Measurements from ENCODE around the gene OR2G2. TPM values are rescaled to one million over a fixed set of nuclear protein-coding genes. Genes with fewer than 3 reads are reported as not detected.

The OR2G2 gene
- total RNA-seq, 1 experiment from 2014 or later, result not detected

- Histone ChIP-seq H3K27ac (ENCODE audit: low read length) (no peak within 1 kb of the TSS), H3K4me2 (ENCODE audit: low read depth, low read length, poor library complexity, severe bottlenecking) (no peak within 1 kb of the TSS), H3K9me2 (replicated peaks; ENCODE audit: insufficient read depth, low read length) (no peaks in the 10 kb centered on the region; the same call in 1 of the 2 replicates), H3K4me3 (ENCODE audit: low read length) (no peak within 1 kb of the TSS), H3K4me1 (ENCODE audit: low read length) (no peaks in the 10 kb centered on the region), H2AFZ (ENCODE audit: low read length) (no peak within 1 kb of the TSS), H3K9me3 (ENCODE audit: low read length) (no peaks in the 10 kb centered on the region), H4K20me1 (ENCODE audit: insufficient read depth, low read depth, low read length) (no peaks in the 10 kb centered on the region), H3K9ac (ENCODE audit: low read length) (no peak within 1 kb of the TSS), H3K36me3 (ENCODE audit: insufficient read depth, low read length) (no peaks in the 10 kb centered on the region), H3K79me2 (ENCODE audit: low read length) (no peaks in the 10 kb centered on the region), H3K27me3 (ENCODE audit: low read length) (no peaks in the 10 kb centered on the region)
- DNase-seq, result no peak
Measured at GRCh38 chr1:247605286-247605685, 17.1 kb downstream of the OR2G2 start, which contains the start of gene OR2G3. OR2G3 (plus strand) TSS chr1:247605586; CDS start chr1:247605586, 0 bp downstream.

DNA sequence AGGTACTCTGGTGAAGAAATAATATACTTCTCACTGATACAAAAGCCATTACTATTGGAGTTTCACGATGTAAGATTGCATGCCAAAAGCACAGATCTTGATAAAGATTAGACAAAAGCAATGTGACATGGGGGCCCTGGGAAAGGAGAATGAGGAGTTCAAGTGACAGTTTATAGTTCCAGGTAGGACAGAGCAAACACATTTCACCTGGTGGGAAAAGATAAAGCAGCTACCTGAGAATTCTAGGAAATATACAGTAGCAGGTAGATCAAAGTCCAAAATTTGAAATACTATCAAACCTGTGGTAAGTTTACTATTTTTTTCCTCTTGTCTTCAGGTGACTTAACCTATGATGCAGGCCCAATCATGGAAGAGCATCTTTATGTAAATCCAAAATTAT is 25.2 kb downstream of the OR2G2 start:
- H3K4me3 ChIP-seq (ENCODE audit: low read length), result no peak overlapping the region
- no peaks in the 10 kb centered on the region for H3K4me1 ChIP-seq (ENCODE audit: low read length)
- no peaks in the 10 kb centered on the region for H4K20me1 ChIP-seq (ENCODE audit: insufficient read depth, low read depth, low read length)
- DNase-seq, result no peak
- H3K9me3 ChIP-seq (ENCODE audit: low read length), result no peaks in the 10 kb centered on the region
- H2AFZ ChIP-seq (ENCODE audit: low read length), result no peak overlapping the region
- no peaks in the 10 kb centered on the region for H3K36me3 ChIP-seq (ENCODE audit: insufficient read depth, low read length)
- H3K79me2 ChIP-seq (ENCODE audit: low read length), result no peaks in the 10 kb centered on the region
- no peak overlapping the region for H3K9ac ChIP-seq (ENCODE audit: low read length)
- no peak overlapping the region for H3K27ac ChIP-seq (ENCODE audit: low read length)
- no peaks in the 10 kb centered on the region for H3K27me3 ChIP-seq (ENCODE audit: low read length)
- no peaks in the 10 kb centered on the region for H3K9me2 ChIP-seq (replicated peaks; ENCODE audit: insufficient read depth, low read length)
- no peak overlapping the region for H3K4me2 ChIP-seq (ENCODE audit: low read depth, low read length, poor library complexity, severe bottlenecking)

DNA sequence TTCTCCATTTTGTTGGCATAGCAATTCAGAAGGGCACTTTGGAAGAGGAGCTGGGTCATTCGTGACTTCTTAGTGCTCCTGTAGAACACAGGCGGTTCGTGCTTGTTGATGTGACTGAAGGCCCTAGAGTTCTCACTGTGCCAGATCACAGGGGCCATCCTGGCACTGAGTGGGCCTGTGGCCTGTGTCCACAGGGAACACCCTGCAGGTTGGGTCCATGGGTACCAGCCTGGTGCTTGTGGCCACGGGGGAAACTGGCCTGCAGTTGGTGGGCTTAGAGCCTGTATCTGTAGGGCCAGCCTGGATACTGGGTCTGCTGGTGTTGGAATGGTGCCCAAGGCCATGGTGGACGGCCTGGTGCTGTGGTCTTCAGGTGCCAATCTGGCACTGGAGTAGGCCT is 26.5 kb downstream of the OR2G2 start:
- H3K4me3 ChIP-seq (ENCODE audit: low read length), result no peak overlapping the region
- no peaks in the 10 kb centered on the region for H3K27me3 ChIP-seq (ENCODE audit: low read length)
- no peak for DNase-seq
- H3K4me2 ChIP-seq (ENCODE audit: low read depth, low read length, poor library complexity, severe bottlenecking), result no peak overlapping the region
- H2AFZ ChIP-seq (ENCODE audit: low read length), result no peak overlapping the region
- H3K27ac ChIP-seq (ENCODE audit: low read length), result no peak overlapping the region
- no peaks in the 10 kb centered on the region for H3K9me3 ChIP-seq (ENCODE audit: low read length)
- H3K79me2 ChIP-seq (ENCODE audit: low read length), result no peaks in the 10 kb centered on the region
- no peaks in the 10 kb centered on the region for H3K36me3 ChIP-seq (ENCODE audit: insufficient read depth, low read length)
- no peaks in the 10 kb centered on the region for H3K9me2 ChIP-seq (replicated peaks; ENCODE audit: insufficient read depth, low read length)
- no peaks in the 10 kb centered on the region for H3K4me1 ChIP-seq (ENCODE audit: low read length)
- H3K9ac ChIP-seq (ENCODE audit: low read length), result no peak overlapping the region
- no peaks in the 10 kb centered on the region for H4K20me1 ChIP-seq (ENCODE audit: insufficient read depth, low read depth, low read length)

DNA sequence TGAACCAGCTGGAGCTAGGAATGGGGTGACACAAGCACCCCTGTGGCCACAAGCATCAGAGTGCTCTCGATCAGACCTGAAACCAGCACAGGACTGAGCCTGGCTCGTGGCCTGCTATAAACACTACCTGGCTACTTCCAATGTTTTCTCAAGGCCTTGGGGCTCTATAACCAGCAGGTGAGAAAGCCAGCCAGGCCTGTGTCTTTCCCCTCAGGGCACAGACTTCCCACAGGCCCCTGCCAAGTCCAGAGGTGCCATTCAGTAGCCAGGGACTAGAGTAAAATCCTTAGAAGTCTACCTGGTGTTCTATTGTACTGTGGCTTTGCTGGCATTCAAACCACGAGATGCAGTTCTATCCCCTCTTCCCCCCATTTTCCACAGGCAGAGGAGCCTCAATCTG is 39.8 kb downstream of the OR2G2 start:
- Histone ChIP-seq H3K9me2 (replicated peaks; ENCODE audit: insufficient read depth, low read length) (no peaks in the 10 kb centered on the region), H2AFZ (ENCODE audit: low read length) (no peak overlapping the region), H3K4me3 (ENCODE audit: low read length) (no peak overlapping the region), H3K9ac (ENCODE audit: low read length) (no peak overlapping the region), H3K4me2 (ENCODE audit: low read depth, low read length, poor library complexity, severe bottlenecking) (no peak overlapping the region), H3K36me3 (ENCODE audit: insufficient read depth, low read length) (no peaks in the 10 kb centered on the region), H3K4me1 (ENCODE audit: low read length) (no peaks in the 10 kb centered on the region), H3K9me3 (ENCODE audit: low read length) (no peaks in the 10 kb centered on the region), H3K79me2 (ENCODE audit: low read length) (no peaks in the 10 kb centered on the region), H4K20me1 (ENCODE audit: insufficient read depth, low read depth, low read length) (no peaks in the 10 kb centered on the region), H3K27me3 (ENCODE audit: low read length) (no peaks in the 10 kb centered on the region), H3K27ac (ENCODE audit: low read length) (no peak overlapping the region)
- no peak for DNase-seq

- no peak overlapping the region for H3K4me3 ChIP-seq (ENCODE audit: low read length)
- H3K4me2 ChIP-seq (ENCODE audit: low read depth, low read length, poor library complexity, severe bottlenecking), result no peak overlapping the region
- H3K27me3 ChIP-seq (ENCODE audit: low read length), result no peaks in the 10 kb centered on the region
- H2AFZ ChIP-seq (ENCODE audit: low read length), result no peak overlapping the region
- no peak overlapping the region for H3K9ac ChIP-seq (ENCODE audit: low read length)
- no peak for DNase-seq
- H3K36me3 ChIP-seq (ENCODE audit: insufficient read depth, low read length), result no peaks in the 10 kb centered on the region
- H3K9me3 ChIP-seq (ENCODE audit: low read length), result no peaks in the 10 kb centered on the region
- no peaks in the 10 kb centered on the region for H3K79me2 ChIP-seq (ENCODE audit: low read length)
- no peaks in the 10 kb centered on the region for H3K4me1 ChIP-seq (ENCODE audit: low read length)
- H4K20me1 ChIP-seq (ENCODE audit: insufficient read depth, low read depth, low read length), result no peaks in the 10 kb centered on the region
- H3K27ac ChIP-seq (ENCODE audit: low read length), result no peak overlapping the region
- no peaks in the 10 kb centered on the region for H3K9me2 ChIP-seq (replicated peaks; ENCODE audit: insufficient read depth, low read length)
Measured at GRCh38 chr1:247638011-247638410, 49.9 kb downstream of the OR2G2 start.

- Histone ChIP-seq H3K79me2 (ENCODE audit: low read length) (no peaks in the 10 kb centered on the region), H2AFZ (ENCODE audit: low read length) (no peak overlapping the region), H3K9ac (ENCODE audit: low read length) (no peak overlapping the region), H3K4me2 (ENCODE audit: low read depth, low read length, poor library complexity, severe bottlenecking) (no peak overlapping the region), H3K27me3 (ENCODE audit: low read length) (no peaks in the 10 kb centered on the region), H3K36me3 (ENCODE audit: insufficient read depth, low read length) (no peaks in the 10 kb centered on the region), H3K4me1 (ENCODE audit: low read length) (no peaks in the 10 kb centered on the region), H3K9me3 (ENCODE audit: low read length) (no peaks in the 10 kb centered on the region), H3K9me2 (replicated peaks; ENCODE audit: insufficient read depth, low read length) (no peaks in the 10 kb centered on the region), H3K4me3 (ENCODE audit: low read length) (no peak overlapping the region), H3K27ac (ENCODE audit: low read length) (no peak overlapping the region), H4K20me1 (ENCODE audit: insufficient read depth, low read depth, low read length) (no peaks in the 10 kb centered on the region)
- DNase-seq, result no peak
Measured at GRCh38 chr1:247638781-247639180, 50.6 kb downstream of the OR2G2 start.

Small RNA genes within 50 kb of the gene (small RNA-seq; reads per million reads assigned to genes)
- gene RF00026, result not detected

Other genes with a start within 250 kb of the OR2G2 start
- gene NLRP3, start 172.2 kb upstream of the OR2G2 start, total RNA-seq (2014; rRNA removed; shearing (Covaris generic); ENCODE audit: low replicate concordance), result not detected in 2 replicates
- gene OR2B11, start 130.3 kb upstream of the OR2G2 start, total RNA-seq (2014; rRNA removed; shearing (Covaris generic); ENCODE audit: low replicate concordance), result not detected in 2 replicates
- gene OR2C3, start 51.9 kb upstream of the OR2G2 start, total RNA-seq (2014; rRNA removed; shearing (Covaris generic); ENCODE audit: low replicate concordance), result not detected in 2 replicates
- not detected in 2 replicates for gene GCSAML, start 39.2 kb upstream of the OR2G2 start, total RNA-seq (2014; rRNA removed; shearing (Covaris generic); ENCODE audit: low replicate concordance)
- gene OR2G3, start 17.2 kb downstream of the OR2G2 start, total RNA-seq (2014; rRNA removed; shearing (Covaris generic); ENCODE audit: low replicate concordance), result not detected in 2 replicates
- gene OR13G1, start 91.4 kb downstream of the OR2G2 start, total RNA-seq (2014; rRNA removed; shearing (Covaris generic); ENCODE audit: low replicate concordance), result not detected in 2 replicates
- gene OR6F1, start 128.3 kb downstream of the OR2G2 start, total RNA-seq (2014; rRNA removed; shearing (Covaris generic); ENCODE audit: low replicate concordance), result not detected in 2 replicates
- gene OR14K1, start 150.3 kb downstream of the OR2G2 start, total RNA-seq (2014; rRNA removed; shearing (Covaris generic); ENCODE audit: low replicate concordance), result not detected in 2 replicates
- gene OR14A2, start 159.8 kb downstream of the OR2G2 start, total RNA-seq (2014; rRNA removed; shearing (Covaris generic); ENCODE audit: low replicate concordance), result not detected in 2 replicates
- gene OR1C1, start 172.2 kb downstream of the OR2G2 start, total RNA-seq (2014; rRNA removed; shearing (Covaris generic); ENCODE audit: low replicate concordance), result not detected in 2 replicates
- gene OR14A16, start 235.8 kb downstream of the OR2G2 start, total RNA-seq (2014; rRNA removed; shearing (Covaris generic); ENCODE audit: low replicate concordance), result not detected in 2 replicates

Data from Karpas-422 (cell line).